Mesenteric fat pad (tissue), 1 donor: ENCODE data around the gene DLK2. TPM values are rescaled to one million over a fixed set of nuclear protein-coding genes. Genes with fewer than 3 reads are reported as not detected.
"Not testable (repeated sequence)": the region's sequence is repeated elsewhere in the genome, so short reads cannot be mapped to it uniquely, and the experiment has no call there.

Experiments used
- DNase-seq: peaks from one replicate; pipeline ENCODE4 v3.0.0-alpha.2; 2020; ENCODE audit warnings: low spot score
- total RNA-seq: library from RNA; stranded (reverse); fragmentation: NEBNext Ultra II Directional; extraction: Animal tissue kit (Norgen Biotek cat#: 25700); gene quantifications from one replicate; pipeline ENCODE4 v1.2.1, GENCODE V29; 2021
- donor health status: DM: yes; HTN: yes; CAD: no.

The DLK2 gene
- total RNA-seq, 1 donor from 2014 or later: not detected

DNA sequence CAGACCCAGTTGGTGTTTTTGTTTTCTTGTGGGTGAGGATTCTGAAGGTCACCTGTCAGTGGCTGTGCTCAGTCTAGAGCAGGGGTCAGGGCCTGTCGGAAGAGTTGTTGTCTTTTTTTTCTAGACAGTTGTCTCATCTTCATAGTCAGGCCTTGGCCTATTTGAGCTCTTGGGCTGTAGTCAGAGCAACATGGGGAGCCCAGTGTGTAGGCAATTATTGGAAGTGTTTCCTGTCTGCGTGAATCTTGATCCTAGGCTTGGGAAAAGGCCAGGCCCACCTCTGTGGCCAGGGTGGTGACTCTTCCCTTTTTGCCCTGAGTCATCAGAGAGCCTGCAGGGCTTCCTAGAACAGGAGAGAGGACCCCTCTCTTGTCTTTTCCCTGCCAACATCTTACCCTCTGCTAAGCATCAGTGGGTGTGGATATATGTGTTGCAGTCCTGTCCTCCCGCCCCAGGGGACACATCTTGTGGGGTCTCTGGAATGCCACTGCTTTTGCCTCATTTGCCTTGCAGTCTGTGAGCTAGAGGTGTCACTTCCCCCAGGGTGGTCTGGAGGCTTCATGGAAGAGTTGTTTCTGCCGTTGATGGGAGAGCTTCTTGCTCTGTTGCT is 33.4 kb upstream of the DLK2 start:
- no peak for DNase-seq

DNA sequence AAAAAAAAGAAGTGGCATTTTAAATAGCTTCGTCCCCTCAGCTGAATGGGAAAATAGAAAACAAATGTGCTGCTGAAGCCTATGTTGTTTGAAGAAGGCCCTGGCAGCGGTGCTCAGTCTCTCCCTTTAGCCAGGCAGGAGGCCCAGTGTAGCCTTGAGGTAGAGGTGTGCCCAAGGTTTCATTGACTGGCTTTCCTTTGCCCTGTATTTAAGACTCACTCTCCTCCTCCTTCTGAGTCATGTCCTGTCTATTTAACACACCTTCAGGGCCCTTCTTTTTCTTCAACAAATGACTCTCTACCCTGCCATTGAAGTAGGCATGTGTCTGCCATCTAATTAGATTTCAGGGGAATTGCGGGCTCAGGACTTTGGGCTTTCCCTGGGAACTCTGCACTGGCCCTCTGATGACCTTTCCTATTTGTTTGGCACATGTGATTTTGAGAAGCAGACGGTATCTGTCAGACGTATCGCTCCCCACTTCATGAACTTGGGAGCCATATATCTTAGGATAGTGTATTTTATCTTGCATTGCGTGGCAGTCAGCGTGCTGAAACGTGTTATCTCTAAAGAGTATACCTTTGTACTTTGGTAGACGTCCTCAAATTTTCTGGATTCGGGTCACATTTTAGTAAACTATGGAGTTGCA is 26.4 kb upstream of the DLK2 start:
- DNase-seq: no peak

DNA sequence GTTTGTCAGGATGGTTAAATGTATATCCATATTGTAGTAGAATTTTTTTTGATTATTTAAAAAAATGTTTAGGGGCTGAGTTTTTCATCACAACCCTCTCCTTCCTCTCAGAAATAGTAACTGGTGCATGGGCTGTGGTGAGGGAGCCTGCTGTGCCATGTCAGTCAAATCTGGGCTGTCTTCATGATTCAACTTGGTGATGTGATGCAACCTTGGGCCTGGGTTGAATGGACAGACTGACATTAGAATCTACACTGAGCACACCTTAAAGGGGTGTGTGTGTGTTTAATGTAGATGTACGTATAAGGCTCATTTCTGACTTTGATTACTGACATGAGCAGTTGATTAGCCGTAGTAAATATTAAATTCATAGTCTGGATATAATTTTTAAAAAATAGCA is 25.7 kb upstream of the DLK2 start:
- no peak for DNase-seq

DNA sequence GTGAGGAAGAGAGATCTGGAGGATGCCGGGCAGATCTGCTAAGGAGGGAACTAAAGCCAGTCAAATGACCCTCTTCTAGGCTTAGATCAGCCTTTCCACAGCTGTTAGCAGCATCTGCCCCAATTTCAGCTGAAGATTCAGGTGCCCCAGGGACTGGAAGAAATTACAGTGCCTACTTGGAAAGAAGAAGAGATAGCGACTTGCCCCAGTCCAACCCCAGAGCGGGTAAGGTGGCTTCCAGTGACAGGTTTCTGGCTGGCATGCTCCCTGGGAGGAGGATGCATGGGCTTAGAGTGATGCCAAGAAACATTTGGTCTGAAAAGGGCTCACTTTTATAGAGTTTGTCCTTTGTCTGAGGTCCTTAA is 22.6 kb upstream of the DLK2 start:
- no peak for DNase-seq

DNA sequence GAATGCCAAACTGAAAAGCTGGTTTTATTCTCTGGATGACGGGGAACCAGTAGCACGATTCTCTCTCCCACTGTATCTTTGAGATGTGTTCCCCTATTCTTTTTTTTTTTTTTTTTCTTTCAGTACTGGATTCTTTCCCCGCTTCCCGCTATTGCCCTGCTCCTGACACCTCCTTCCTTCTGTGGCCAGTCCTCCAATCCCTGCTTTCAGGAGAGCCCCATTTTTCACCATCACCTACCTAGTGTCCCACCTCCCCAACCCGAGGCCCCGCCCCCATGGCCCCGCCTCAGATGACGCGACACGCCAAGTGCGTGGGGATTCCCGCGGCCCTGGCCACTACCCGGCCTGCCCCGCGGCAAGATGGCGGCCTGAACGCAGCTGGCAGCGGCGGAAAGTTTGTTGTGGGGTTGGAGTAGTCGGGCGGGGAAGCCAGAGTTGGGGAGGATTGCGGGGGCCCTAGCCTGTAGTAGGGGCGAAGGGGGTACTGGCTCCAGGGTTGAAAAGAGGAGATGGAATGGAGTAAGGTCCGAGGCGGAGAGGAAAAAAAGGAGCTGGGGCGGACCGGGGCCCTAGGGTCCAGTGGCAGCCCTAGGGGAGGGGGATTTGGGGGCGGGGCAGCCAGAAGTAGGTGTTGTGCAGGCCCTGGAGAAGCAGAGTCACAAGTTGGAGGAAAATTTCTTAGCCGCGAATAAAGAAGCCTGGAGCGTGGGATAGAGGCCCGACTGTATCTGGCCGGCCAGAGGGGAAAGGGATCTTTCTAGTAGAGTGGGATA is 22.1 kb upstream of the DLK2 start, which contains the start of gene TJAP1:
Gene TJAP1, plus strand, starts transcription at position 336 of the 773 bp plus-strand sequence. CDS start 21,432 bp downstream, outside the sequence.
- DNase-seq: peak; percentile 98

DNA sequence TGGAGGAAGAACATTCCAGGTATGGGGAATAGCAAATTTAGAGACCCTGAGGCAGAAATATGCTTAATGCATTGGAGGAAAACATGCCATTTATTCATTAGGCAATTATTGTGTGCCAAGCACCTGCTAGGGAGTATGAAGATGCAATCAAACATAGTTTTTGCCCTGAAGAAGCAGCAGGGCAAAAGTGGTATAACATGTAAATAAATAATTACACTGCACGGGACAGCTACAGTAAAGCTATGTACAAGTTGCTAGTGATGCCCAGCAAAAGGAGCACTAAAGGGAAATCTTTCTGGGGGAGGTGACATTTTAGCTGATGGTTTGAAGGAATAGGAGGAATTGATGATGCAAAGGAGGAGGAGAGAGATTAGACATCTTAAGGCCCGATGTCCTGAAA is 21.4 kb upstream of the DLK2 start:
- DNase-seq: no peak

DNA sequence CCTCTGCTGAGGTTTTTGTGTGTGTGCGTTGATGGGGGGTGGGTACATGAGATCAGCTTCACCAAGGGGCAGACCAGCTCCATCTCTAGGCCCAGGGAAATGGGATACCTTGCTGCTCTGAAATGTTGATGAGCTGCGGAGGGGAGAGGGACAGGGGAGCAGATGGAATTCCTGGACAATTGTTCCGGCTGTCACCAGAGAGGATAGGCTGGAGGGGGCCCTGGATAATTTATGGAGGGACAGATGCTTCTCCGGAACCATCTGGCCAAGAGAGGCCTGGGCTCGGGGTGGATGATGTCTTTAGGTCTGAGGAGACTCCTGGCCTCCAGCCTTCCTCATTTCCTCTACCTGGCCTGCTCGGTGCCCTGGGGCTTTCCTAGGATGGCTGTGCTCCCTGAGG is 20.2 kb upstream of the DLK2 start:
- DNase-seq: no peak

DNA sequence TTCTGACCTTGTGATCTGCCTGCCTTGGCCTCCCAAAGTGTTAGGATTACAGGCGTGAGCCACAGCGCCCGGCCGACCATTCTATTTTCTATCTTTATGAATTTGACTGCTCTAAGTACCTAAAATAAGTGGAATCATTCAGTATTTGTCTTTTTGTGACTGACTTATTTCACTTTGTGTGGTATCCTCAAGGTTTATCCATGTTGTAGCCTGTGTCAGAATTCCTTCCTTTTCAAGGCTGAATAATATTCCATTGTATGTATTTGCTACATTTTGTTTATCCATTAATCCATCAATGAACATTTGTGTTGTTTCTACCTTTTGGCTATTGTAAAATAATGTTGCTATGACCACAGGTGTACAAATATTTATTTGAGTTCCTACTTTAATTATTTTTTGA is 17.2 kb upstream of the DLK2 start:
- DNase-seq: no peak

DNA sequence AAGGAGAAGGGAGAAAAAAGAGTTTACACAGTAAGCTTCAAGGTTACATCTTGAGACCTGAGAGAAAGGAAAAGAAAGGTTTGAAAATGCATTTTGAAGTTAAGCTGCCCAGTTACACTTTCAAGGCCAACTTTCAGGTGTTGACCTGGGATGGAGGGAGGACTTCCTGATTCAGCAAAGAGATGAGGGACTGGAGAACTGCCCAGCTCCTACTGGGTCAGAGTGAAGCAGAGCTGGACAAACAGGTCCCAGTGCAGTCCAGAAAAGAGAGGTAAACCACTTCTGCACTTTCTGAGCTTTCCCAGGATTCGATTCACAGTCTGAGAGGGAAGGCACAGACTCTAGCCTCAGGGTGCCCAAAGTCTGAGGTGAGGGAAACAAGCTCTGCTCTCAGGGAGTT is 16.1 kb upstream of the DLK2 start:
- no peak for DNase-seq

DNA sequence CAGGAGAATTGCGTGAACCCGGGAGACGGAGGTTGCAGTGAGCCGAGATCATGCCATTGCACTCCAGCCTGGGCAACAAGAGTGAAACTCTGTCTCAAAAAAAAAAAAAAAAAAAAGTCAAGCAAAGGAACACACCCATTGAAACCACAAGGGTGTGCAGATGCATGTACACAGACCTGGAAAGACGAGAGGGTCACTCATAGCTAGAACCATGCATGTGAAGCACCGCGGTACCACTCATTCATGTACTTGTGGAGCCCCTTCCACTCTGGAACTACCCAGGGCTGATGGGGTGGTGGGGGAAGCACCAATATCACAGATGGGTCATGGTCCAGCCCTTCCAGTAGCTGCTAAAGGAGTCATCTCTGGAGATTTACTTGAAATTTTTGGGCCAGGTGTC is 14.6 kb upstream of the DLK2 start:
- no peak for DNase-seq

DNA sequence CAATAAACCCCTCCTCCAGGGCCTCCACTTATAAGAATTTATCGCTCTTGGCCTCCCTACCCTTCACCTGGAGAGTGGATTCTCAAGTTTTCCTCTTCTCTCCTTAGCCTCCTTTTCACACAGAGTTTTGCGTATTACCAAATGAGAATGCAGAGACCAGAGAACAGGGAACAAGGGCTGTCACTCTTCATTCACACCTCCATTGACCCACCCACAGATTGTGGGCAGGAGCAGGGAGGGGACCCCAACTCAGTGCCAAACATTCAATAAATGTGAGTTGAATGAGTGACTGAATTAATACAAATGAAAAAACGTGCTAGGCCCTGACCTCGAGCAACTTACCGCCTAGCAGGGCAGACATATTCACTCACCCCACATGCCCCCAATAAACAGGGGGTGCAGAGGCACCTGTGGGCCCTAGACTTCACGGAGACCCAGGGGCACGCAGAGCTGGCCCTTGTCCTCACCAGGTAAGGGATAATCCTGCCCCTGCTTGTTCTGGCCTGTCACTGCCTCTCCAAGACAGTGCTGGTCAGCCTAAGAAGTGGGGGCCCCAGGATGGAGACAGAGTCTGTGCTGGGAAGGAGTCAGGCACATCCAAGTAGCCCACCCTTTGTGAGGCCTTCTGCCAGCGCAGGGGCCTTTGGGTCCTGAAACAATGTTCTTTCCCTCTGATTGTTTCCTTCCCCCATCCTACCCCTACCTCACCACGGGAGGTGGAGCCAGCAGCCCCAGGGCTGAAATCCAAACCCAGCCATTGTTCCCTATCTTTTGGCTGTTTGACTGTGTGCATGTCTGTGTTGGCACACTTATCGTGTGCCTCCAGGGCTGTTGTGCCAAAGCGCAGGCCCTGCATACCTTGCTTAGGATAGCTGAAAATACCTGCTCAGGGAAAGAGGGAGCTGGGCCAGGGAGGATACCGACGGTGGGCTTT is 13.7 kb upstream of the DLK2 start:
- no peak for DNase-seq

DNA sequence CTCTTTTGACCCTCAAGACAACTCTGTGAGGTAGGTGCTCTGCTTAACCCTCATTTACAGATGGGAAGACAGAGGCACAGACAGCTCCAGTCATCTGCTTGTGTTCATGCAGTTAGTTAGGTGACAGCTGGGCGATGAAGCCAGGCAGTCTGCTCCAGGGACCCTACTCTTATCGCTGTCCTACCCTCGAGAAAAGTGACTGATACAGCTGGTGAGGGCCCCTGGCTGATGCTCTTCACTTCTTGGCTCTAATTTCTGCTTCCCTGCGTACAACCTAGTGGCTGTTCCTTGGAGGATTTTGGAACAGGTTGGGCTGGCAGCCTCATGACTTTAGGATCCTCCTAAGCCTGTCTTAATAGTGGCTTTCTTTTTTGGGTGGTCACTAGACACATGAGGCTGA is 12.9 kb upstream of the DLK2 start:
- no peak for DNase-seq

DNA sequence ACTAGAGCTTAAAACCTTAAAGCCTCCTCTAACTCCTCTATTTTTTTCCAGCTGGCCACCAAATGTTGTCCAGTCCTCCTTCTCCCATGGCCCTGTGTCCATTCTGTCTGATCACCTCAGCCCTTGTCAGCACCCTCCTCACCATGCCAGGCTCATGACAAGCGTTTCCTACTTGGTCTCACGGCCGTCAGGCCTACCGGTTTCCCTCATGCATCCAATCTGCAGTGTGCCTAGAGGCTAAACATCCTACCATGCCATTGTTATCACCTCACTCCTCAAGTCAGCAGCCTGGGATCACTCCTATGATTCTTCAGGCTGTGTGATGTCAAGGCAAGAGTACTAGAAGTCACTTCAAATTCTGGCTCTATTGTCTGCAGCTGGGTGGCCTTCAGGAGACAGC is 12.4 kb upstream of the DLK2 start:
- no peak for DNase-seq

DNA sequence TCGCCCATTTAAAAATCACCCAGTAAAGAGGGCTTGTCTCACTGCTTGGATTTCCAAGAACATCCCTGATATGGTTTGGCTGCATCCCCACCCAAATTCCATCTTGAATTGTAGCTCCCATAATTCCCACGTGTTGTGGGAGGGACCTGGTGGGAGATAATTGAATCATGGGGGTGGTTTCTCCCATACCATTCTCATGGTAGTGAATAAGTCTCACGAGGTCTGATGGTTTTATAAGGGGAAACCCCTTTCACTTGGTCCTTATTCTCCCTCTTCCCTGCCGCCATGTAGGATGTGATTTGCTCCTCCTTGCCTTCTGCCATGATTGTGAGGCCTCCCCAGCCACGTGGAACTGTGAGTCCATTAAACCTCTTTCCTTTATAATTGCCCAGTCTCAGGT is 11.9 kb upstream of the DLK2 start:
- not testable (repeated sequence) for DNase-seq

DNA sequence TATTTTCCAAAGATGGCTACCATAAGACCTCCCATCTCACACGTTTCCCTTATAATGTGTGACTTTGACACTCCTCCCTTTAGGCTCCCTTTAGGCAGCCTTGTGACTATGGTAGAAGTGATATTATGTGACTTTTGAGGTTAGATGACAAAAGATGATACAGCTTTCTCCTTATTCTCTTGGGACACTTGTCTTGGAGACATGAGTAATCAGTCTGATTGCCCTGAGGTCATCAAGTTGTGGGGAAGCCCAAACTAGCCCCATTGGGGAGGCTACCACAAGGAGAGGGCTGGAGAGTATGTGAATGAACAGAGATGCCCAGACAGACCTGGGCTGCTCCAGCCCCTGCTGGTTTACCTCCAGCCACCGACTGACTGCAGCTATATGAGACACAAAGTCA is 10.6 kb upstream of the DLK2 start:
- DNase-seq: no peak

DNA sequence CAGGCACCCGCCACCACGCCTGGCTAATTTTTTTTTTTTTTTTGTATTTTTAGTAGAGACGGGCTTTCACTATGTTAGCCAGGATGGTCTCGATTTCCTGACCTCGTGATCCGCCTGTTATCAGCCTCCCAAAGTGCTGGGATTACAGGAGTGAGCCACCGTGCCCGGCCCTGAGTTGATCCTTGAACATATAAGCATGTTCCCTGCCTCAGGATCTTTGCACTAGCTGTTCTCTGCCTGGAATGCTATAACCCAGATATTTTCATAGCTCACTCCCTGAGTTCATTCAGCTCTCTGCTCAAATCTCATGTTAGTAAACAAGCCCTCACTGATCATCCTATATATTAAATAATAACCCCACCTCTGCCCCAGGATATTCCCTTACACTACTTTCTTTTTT is 9.0 kb upstream of the DLK2 start:
- DNase-seq: no peak

DNA sequence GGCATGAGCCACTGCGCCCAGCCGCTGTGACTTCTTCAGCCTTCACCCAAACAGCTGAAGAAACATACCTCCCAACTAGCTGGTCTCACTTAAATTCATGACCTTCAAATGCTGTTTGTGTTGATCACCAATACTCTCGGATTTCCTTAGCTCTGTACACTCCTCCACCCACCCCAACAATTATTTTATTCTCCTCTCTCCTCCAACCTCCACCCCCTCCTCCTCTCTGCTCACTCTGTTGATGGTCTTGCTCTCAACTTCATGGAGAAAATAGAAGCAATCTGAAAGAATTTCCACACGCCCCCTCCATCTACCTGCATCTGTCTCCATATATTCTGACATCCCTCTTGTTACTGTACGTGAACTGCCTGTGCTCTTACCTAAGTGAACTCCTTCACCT is 6.6 kb upstream of the DLK2 start:
- DNase-seq: no peak

DNA sequence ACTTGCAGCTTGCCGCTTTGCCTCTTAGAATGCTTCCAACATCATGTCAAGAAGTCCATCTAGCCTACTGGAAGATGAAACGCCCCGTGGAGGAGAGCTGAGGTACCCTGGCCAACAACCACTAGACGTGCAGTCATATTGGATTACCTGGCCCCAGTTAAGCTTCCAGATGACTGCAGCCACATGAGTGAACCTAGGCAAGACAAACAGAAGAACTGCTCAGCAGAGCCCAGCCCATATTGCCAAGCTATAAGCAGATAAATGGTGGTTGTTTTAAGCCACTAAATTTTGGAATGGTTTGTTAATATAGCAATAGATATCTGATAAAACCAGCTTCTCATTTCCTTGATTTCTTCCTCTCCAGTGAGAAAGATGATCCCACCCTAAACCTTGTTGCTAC is 4.7 kb upstream of the DLK2 start:
- no peak for DNase-seq

DNA sequence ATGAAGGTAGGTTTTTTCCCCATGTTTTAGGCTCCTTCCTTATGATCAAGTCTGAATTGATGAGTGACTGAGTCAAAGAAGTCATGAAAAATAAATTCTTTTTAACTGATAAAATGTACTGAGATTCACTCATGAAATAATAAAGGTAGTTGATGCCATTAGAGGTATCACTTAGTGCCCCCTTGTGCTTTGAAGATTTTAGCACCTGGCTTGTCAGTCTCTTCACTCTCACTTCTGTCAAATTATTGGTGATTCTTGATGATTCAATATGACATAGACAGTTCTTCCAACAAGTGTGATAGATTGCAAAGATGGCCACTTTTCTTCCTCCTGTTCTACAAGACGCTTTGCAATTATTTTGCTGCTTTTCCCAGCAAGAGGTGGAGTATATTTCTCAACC is 4.2 kb upstream of the DLK2 start:
- DNase-seq: no peak

DNA sequence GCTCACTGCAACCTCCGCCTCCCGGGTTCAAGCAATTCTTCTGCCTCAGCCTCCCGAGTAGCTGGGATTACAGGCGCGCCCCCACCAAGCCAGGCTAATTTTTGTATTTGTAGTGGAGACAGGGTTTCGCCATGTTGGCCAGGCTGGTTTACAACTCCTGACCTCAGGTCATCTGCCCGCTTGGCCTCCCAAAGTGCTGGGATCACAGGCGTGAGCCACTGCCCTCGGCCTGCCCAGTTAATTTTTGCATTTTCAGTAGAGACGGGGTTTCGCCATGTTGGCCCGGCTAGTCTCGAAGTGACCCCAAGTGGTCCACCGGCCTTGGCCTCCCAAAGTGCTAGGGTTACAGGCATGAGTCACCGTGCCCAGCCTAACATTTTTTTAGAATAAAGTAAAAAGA is 2.8 kb upstream of the DLK2 start:
- not testable (repeated sequence) for DNase-seq

DNA sequence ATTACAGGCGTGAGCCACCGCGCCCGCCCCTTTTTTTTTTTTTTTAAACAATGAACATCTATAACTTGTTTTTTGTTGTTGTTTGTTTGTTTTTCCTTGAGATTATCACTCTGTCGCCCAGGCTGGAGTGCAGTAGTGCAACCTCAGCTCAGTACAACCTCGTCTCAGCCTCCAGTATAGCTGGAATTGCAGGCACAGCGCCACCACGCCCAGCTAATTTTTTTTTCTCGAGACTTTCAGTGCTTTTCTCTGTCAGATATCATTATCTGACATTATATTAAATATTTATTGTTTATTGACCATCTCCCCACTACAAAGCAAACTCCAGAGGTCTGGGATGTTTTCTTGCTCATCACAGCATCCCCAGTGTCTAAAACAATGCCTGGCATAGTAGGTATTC is 2.3 kb upstream of the DLK2 start:
- no peak for DNase-seq
